HCT116 (cell line): ENCODE measurements around the gene KRT33B.

Experiments
- CEBPB ChIP-seq: IDR thresholded peaks from 2 replicates; pipeline ENCODE4 v1.6.1; 2012; ENCODE audit warnings: low read depth
- EZH2 ChIP-seq: fragments of 200-600 bp; sonication (generic); IDR thresholded peaks from 2 replicates; pipeline ENCODE4 v1.6.1; 2017; ENCODE audit warnings: antibody characterized with exemption, mixed run types
- POLR2A ChIP-seq: IDR thresholded peaks from 2 replicates; pipeline ENCODE4 v1.7.0; 2011; ENCODE audit warnings: borderline replicate concordance; ENCODE audit not compliant: insufficient read depth, insufficient read length; ENCODE audit errors: extremely low read depth
- TF ChIP-seq, protein P1 (sequence below), 3 experiments: fragments of 200-600 bp in 1 of 3; sonication (generic) in 1 of 3; IDR thresholded peaks in 2 of 3; conservative IDR thresholded peaks in 1 of 3; 2 replicates each; pipeline ENCODE4 v1.5.1; 2012 to 2017; ENCODE audit warnings: low read depth in 2 of 3, low read length in 2 of 3, antibody characterized with exemption in 1 of 3, borderline replicate concordance in 1 of 3, control low read depth in 1 of 3, mild to moderate bottlenecking in 1 of 3, mixed read lengths in 1 of 3, mixed run types in 1 of 3, moderate library complexity in 1 of 3; ENCODE audit not compliant: insufficient read depth in 1 of 3

DNA sequence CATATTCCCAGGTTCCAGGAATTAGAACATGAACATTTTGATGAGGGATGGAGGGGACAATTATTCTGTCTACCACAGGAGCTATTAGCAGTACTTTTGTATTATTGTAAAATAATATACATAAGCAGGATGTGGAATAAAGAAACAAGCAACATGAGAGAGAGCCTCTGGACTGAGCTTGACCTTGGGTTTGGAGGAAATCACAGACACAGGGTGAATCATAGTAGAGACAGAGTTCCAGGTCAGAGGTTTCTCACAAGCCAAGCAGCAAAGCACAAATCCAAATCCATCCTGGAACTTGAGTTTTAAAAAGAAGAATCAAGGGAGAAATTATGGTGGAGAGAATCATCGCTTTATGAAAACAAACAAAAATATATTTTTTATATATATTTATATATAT lies 22.7 kb upstream of the KRT33B start:
- TF ChIP-seq, protein P1, sequence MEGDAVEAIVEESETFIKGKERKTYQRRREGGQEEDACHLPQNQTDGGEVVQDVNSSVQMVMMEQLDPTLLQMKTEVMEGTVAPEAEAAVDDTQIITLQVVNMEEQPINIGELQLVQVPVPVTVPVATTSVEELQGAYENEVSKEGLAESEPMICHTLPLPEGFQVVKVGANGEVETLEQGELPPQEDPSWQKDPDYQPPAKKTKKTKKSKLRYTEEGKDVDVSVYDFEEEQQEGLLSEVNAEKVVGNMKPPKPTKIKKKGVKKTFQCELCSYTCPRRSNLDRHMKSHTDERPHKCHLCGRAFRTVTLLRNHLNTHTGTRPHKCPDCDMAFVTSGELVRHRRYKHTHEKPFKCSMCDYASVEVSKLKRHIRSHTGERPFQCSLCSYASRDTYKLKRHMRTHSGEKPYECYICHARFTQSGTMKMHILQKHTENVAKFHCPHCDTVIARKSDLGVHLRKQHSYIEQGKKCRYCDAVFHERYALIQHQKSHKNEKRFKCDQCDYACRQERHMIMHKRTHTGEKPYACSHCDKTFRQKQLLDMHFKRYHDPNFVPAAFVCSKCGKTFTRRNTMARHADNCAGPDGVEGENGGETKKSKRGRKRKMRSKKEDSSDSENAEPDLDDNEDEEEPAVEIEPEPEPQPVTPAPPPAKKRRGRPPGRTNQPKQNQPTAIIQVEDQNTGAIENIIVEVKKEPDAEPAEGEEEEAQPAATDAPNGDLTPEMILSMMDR (IDR thresholded peaks at IDR 0.05 in 2 of 3, conservative IDR thresholded peaks at IDR 0.05 in 1 of 3; ENCODE audit: borderline replicate concordance in 1 of 3, insufficient read depth in 1 of 3, low read depth in 2 of 3, low read length in 2 of 3): no peak
- TF ChIP-seq POLR2A (no peak), CEBPB (no peak), EZH2 (no peak)
